HG03378 (cell line): ENCODE data around the gene USP31.

ENCODE experiments used
- ATAC-seq: cut with Tn5 transposase; IDR thresholded peaks from one replicate; pipeline ENCODE4 v1.9.1; 2021; ENCODE audit warnings: mild to moderate bottlenecking, moderate library complexity; ENCODE audit not compliant: unreplicated experiment

USP31 gene, protein sequence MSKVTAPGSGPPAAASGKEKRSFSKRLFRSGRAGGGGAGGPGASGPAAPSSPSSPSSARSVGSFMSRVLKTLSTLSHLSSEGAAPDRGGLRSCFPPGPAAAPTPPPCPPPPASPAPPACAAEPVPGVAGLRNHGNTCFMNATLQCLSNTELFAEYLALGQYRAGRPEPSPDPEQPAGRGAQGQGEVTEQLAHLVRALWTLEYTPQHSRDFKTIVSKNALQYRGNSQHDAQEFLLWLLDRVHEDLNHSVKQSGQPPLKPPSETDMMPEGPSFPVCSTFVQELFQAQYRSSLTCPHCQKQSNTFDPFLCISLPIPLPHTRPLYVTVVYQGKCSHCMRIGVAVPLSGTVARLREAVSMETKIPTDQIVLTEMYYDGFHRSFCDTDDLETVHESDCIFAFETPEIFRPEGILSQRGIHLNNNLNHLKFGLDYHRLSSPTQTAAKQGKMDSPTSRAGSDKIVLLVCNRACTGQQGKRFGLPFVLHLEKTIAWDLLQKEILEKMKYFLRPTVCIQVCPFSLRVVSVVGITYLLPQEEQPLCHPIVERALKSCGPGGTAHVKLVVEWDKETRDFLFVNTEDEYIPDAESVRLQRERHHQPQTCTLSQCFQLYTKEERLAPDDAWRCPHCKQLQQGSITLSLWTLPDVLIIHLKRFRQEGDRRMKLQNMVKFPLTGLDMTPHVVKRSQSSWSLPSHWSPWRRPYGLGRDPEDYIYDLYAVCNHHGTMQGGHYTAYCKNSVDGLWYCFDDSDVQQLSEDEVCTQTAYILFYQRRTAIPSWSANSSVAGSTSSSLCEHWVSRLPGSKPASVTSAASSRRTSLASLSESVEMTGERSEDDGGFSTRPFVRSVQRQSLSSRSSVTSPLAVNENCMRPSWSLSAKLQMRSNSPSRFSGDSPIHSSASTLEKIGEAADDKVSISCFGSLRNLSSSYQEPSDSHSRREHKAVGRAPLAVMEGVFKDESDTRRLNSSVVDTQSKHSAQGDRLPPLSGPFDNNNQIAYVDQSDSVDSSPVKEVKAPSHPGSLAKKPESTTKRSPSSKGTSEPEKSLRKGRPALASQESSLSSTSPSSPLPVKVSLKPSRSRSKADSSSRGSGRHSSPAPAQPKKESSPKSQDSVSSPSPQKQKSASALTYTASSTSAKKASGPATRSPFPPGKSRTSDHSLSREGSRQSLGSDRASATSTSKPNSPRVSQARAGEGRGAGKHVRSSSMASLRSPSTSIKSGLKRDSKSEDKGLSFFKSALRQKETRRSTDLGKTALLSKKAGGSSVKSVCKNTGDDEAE (N-terminal part only)

GRCh38 chr16:23149267-23149992 lies at the start of gene USP31:
Gene USP31 (minus strand): TSS chr16:23149452. CDS start chr16:23149270, 182 bp downstream.
- ATAC-seq = peak; percentile 85

DNA sequence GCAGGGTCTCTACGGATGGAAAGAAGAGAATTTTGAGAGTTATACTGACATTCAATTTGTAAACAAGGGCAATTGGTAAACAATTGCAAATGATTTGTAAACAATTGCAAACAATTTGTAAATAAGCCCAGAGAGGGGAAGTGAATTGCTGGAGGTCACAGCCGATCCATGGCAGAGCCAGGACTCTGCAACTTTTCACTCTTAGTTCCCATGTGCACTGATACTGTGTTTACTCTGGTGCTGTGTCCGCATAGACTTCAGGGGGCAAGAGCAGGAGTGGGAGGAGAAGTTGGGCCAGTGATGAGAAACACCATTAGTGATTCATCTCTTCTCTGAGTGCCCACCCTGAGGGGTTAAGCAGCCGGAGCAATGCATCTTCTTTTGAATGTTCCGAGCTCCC lies 47.3 kb upstream of the USP31 start:
- no peak for ATAC-seq

DNA sequence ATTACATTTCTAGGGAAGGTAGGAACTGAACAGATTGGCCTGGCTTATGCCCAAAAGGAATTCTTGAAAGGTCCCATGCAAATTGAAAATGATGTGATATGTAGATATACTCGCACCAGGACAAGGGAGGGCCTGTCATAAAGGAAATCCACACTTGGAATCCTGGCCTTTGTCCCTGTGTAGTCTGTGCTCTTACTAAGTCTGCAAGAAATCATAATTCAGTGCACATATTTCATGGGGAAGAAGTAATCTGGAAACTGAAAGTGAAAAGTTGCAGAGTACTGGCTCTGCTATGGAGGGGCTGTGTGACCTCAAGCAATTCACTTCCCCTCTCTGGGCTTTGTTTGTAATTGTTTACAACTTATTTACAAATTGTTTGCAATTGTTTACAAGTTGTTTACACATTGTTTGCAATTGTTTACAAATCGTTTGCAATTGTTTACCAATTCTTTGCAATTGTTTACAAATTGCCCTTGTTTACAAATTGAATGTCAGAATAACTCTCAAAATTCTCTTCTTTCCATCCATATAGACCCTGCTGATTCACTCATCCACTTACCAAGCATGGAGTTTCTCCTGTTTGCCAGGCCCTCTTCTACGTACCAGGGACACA lies 46.2 kb upstream of the USP31 start:
- ATAC-seq = no peak

DNA sequence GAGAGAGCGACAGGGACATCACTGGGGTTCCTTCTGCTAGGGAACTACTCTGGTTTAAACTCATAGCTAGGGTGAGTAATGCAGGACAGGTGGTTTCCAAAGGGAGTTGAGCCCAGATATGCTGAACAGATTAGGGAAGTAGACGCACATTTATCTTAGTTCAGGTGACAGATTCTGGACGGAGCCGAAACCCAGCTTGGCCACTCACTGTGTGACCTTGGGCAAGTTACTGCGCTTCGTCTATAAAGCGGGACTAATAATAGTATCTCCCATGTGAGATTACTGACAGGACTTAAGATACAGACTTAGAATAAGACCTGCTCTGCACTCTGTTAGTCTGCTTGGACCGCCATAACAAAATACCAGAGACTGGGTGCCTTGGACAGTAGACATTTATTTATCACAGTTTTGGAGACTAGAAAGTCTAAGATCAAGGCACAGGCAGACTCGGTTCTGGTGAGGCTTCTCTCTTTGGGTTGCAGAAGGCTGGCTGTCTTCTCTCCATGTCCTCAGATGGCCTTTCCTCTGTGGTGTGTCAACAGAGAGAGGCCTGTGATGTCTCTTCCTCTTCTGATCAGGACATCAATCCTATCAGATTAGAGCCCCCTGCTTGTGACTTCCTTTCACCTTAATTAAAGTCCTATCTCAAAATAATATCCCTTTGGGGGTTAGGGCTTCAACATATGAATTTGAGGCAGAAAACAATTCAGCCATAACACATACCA lies 45.4 kb upstream of the USP31 start:
- no peak for ATAC-seq

GRCh38 chr16:23188911-23189310 lies 39.7 kb upstream of the USP31 start:
- ATAC-seq = no peak

DNA sequence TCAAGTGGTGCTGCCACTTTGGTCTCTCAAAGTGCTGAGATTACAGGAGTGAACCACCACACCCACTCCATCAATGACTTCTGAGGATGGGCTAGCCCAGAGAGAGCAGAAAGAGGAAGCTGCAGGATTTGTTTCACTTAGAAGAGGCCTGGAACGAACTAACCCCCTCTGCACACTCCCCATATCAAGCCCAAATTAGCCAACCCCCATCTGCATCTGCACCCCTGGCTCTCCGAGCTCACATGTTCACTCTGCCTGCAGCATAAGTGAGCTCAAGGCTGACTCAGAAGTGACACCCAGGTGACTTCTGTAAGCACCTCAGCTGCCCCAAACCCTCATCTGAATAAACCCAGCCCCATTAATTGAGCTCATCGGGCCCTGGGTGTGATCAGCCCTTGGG lies 38.1 kb upstream of the USP31 start:
- no peak for ATAC-seq

GRCh38 chr16:23186171-23186570 lies 36.9 kb upstream of the USP31 start:
- ATAC-seq = no peak

- no peak for ATAC-seq
Observed at GRCh38 chr16:23185656-23186055, 36.4 kb upstream of the USP31 start.

DNA sequence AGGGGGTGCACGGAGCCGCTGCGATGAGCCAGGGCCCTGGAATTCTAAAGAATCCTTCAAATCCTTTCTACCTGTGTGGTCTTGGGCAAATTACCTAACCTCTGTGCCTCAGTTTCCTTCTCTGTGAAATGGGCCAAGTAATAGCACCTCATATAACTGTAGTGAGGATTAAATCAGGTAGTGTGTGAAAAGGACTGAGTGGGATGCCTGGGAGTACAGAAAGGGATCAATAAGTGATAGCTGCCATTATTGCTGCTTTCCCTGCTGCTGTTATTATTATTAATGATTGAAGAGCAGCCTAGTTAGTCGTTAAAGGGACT lies 34.3 kb upstream of the USP31 start:
- no peak for ATAC-seq

GRCh38 chr16:23182679-23183542 lies 33.7 kb upstream of the USP31 start, which contains the start of gene SCNN1G:
Gene SCNN1G (plus strand): TSS chr16:23182745. CDS start chr16:23186272, 3,527 bp downstream.
- no peak for ATAC-seq

GRCh38 chr16:23182206-23182678 lies 33.0 kb upstream of the USP31 start:
- no peak for ATAC-seq

- ATAC-seq = no peak
Observed at GRCh38 chr16:23181506-23181905, 32.3 kb upstream of the USP31 start.

DNA sequence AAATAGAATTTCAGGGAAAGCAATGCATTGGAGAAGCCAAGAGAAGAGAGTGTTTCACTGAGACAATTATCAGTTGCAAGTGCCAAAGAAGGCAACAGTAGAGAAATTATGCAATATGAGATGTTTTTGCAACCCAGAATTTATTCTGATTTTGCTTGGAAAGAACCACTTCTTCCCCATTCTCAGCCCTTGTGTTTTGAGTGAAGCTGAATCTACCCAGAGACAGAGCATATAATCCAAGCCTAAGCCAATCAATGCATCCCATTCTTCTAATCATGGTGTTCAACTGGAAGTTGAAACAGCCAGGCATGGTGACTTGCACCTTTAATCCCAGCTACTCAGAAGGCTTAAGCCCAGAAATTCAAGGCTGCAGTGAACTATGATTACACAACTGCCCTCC lies 26.4 kb upstream of the USP31 start:
- ATAC-seq = no peak

DNA sequence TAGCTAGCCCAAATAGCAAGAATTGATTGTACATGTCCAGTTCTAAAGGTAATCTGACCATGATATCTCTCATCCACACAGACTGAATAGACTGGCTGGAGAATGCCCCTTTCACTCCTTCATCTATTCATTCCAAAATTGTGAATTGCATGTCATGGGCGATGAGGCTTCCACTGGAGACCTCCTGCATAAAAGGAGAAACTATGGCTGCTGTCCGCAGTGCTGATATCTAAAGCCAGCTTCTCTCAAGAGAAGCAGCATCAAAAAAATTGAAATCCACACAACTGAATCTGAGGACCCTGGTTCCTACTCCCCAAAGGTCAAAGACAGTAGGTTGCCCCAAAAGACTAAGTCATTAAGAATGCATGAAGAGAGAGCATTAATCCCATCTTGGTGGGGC lies 25.4 kb upstream of the USP31 start:
- ATAC-seq = no peak

GRCh38 chr16:23172994-23173393 lies 23.7 kb upstream of the USP31 start:
- no peak for ATAC-seq

DNA sequence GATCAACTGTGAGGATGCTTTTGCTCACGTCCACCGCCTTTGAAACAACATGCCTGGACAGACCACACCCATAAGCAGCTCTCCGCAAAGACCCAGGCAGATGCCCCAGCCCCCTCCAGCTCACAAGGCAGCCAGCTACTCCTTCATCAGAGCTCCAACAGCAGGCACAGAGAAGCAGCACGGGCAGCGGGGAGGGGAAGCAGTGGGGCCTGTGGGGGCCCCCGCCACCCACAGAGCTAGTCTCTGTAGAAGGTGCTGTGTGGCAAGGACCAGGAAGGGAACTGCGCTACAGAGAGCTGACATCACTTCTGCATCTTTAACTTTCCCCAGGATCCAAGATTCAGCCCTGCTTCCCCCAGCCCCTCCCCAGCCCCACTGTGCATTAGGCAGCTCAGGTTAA lies 23.3 kb upstream of the USP31 start:
- no peak for ATAC-seq

DNA sequence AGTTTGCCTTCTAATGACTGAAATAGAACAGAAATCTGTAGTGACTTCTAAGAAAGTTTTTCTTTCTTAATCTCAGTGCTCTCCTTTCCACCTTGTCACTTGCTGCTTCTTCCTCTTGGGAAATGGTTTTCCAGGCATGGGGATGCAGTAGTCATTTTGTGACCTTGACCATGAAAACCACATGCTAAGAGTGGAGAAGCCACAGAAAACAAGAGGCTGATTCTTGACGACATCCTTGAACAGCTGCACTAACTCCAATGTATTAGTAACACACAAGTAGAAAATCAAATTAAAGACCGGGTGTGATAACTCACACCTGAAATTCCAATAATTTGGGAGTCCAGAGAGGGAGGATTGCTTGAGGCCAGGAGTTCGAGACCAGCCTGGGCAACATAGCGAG lies 15.5 kb upstream of the USP31 start:
- no peak for ATAC-seq

- no peak for ATAC-seq
Observed at GRCh38 chr16:23163921-23164320, 14.7 kb upstream of the USP31 start.
